ENCODE results near the gene VPS37C. TPM values are rescaled to one million over a fixed set of nuclear protein-coding genes. Genes with fewer than 3 reads are reported as not detected.
"Not testable (repeated sequence)": the region's sequence is repeated elsewhere in the genome, so short reads cannot be mapped to it uniquely, and the experiment has no call there.

The VPS37C gene
- 24.8 to 29.1 TPM (median 26.5 TPM) in 3 replicates for total RNA-seq

- no peaks in the 10 kb centered on the region for H3K27me3 Mint-ChIP-seq (ENCODE audit: low read depth)
- TF ChIP-seq CTCF (IDR thresholded peaks at IDR 0.05; ENCODE audit: unreplicated experiment) = peak; percentile 35
- DNase-seq (ENCODE audit: low spot score in 2 of 2, unreplicated experiment in 2 of 2) = peak; percentile 90 to 98
- H3K4me3 Mint-ChIP-seq = peak within 1 kb of the TSS; percentile 87
- peak within 1 kb of the TSS; percentile 92 for H3K27ac Mint-ChIP-seq
- H3K4me1 Mint-ChIP-seq = peaks cover 48% of the 10 kb centered on the region
- H3K36me3 Mint-ChIP-seq = peaks cover 8% of the 10 kb centered on the region
- peaks cover 5% of the 10 kb centered on the region for H3K9me3 Mint-ChIP-seq
Measured at GRCh38 chr11:61161190-61162091, at the start of gene VPS37C. Gene VPS37C (minus strand): TSS chr11:61161426. CDS start chr11:61138829, 22,597 bp downstream.

- H3K27me3 Mint-ChIP-seq (ENCODE audit: low read depth); H3K27ac Mint-ChIP-seq; H3K4me1 Mint-ChIP-seq; H3K4me3 Mint-ChIP-seq; H3K36me3 Mint-ChIP-seq; DNase-seq (ENCODE audit: low spot score in 2 of 2, unreplicated experiment in 2 of 2); H3K9me3 Mint-ChIP-seq: not testable (repeated sequence)
Measured at GRCh38 chr11:61210629-61211028, 49.4 kb upstream of the VPS37C start.

DNA sequence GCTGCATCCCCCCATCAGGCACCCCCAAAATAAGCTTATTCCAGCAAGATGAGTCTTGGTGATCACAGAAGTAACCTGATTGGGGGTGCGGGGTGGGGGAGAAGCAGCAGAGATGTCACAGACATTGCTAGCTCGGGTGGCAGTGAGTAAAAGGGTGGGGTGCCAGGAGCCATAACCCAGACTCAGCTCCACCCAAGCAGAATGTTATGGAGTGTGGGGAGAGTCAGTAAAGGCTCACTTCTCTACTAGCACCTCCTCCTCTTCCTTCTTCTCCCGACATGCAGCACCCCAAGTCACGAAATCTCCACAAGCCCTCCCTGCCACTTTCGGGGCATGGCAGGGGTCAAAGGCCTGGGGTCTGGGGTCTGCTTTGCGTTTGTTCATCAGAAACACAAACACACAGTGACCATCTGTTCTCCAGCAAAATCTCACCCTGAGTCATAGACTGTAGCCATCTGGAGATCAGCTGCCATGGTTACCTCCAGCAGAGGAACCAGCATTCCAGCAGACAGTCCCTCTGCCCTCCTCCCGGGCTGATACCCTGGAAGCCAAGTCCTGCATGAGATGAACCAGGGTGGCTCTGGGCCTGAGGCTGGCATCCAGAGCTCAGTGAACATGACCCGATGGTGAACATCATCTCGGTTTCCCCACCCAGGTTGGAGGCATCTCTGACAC lies 46.5 kb upstream of the VPS37C start:
- DNase-seq (ENCODE audit: low spot score in 2 of 2, unreplicated experiment in 2 of 2); H3K4me1 Mint-ChIP-seq; H3K9me3 Mint-ChIP-seq; H3K4me3 Mint-ChIP-seq; H3K27ac Mint-ChIP-seq; H3K36me3 Mint-ChIP-seq: not testable (repeated sequence)
- peaks cover 14% of the 10 kb centered on the region for H3K27me3 Mint-ChIP-seq (ENCODE audit: low read depth)

DNA sequence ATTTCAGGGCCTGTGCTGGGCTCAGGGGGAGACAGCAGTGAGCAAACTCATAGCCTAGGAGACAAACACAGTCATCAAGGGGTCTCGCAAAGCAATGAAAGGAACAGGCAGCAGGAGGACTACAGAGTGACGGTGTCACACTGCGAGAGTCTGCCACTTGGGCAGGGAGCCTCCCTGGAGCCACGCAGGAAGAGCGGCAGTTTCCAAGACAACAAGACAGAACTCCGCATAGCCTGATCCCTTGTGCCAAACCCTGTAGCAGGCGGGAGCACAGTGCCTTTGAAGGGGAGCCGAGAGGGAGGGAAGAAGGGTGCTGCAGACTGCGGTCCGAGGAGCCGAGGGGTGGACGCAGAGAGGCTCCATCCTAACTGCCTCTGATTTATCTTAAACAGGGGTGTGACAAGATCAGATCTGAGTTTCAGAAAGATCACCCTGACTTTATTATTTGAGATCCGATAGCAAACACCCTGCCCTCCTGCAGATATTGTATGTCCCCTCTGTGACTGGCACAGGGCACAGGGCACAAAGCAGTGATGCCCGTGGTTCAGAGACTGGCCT lies 43.4 kb upstream of the VPS37C start:
- not testable (repeated sequence) for H3K36me3 Mint-ChIP-seq; H3K9me3 Mint-ChIP-seq; H3K4me3 Mint-ChIP-seq; H3K4me1 Mint-ChIP-seq; H3K27ac Mint-ChIP-seq; DNase-seq (ENCODE audit: low spot score in 2 of 2, unreplicated experiment in 2 of 2)
- H3K27me3 Mint-ChIP-seq (ENCODE audit: low read depth) = peaks cover 30% of the 10 kb centered on the region

DNA sequence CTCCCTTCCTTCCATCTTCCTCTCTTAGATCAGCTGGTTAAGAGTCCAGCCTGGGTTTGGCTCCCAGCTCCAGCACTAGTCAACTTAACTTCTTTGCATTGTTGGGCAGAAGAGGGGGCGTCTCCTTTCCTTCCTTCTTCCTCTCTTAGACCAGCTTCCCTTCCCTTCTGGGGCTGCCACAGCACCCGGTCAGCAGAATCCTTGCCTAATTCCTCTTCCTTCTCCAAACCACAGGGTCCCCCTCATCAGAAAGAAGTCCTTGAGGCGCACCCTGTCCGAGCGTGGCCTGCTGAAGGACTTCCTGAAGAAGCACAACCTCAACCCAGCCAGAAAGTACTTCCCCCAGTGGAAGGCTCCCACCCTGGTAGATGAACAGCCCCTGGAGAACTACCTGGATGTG lies 42.6 kb upstream of the VPS37C start:
- H3K27me3 Mint-ChIP-seq (ENCODE audit: low read depth) = peaks cover 34% of the 10 kb centered on the region
- not testable (repeated sequence) for DNase-seq (ENCODE audit: low spot score in 2 of 2, unreplicated experiment in 2 of 2); H3K9me3 Mint-ChIP-seq; H3K4me1 Mint-ChIP-seq; H3K27ac Mint-ChIP-seq; H3K36me3 Mint-ChIP-seq; H3K4me3 Mint-ChIP-seq

DNA sequence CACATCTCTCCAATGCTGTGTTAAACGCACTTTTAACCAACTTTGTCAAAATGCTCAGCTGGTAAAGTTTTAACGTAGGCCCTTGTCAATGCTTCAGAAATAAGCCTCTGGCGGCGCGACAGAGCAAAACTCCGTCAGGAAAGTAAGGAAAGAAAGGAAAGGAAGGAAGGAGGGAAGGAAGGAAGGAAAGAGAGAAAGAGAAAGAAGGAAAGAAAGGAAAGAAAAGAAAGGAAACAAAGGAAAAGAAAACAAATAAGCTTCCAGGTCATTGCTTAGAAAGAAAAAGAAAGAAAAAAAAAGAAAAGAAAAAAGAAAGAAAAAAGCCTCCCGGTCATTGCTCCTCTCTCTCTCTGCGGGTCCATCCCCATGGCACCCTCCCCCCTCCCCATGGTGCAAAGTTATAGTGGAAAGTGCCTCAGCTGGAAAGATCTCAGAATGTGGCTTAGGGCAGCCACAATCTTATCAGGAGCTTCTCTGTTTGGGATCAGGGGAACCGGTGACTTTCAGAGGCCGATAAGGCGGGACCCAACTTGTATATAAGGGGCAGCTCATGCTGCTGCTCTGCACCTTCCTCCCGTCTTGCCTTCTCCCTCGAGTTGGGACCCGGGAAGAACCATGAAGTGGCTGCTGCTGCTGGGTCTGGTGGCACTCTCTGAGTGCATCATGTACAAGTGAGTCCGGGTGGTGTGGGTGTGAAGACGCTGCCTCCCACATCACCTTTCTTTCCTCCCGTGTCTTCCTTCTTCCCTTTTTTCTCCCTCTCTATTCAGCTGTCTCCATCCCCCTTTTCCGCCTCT lies 41.9 kb upstream of the VPS37C start, which contains the start of gene PGA3:
Gene PGA3 (plus strand): TSS at position 566 of the 797 bp plus-strand sequence. CDS start 50 bp downstream, at position 616.
- not testable (repeated sequence) for H3K4me1 Mint-ChIP-seq; H3K27ac Mint-ChIP-seq; DNase-seq (ENCODE audit: low spot score in 2 of 2, unreplicated experiment in 2 of 2); H3K4me3 Mint-ChIP-seq; H3K36me3 Mint-ChIP-seq; H3K9me3 Mint-ChIP-seq
- H3K27me3 Mint-ChIP-seq (ENCODE audit: low read depth) = peaks cover 37% of the 10 kb centered on the region

DNA sequence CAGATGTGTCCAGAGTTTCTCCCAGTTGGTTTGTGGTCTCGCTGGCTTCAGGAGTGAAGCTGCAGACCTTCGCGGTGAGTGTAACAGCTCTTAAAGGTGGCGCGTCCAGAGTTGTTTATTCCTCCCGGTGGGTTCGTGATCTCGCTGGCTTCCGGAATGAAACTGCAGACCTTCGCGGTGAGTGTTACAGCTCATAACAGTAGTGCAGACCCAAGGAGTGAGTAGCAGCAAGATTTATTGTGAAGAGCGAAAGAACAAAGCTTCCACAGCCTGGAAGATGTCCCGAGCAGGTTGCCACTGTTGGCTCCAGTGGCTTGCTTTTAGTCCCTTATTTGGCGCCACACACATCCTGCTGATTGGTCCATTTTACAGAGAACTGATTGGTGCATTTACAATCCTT lies 40.2 kb upstream of the VPS37C start:
- Mint-ChIP-seq H3K4me3 (no peak overlapping the region), H3K9me3 (peaks cover 3% of the 10 kb centered on the region), H3K27me3 (ENCODE audit: low read depth) (peaks cover 37% of the 10 kb centered on the region), H3K36me3 (no peaks in the 10 kb centered on the region), H3K4me1 (no peaks in the 10 kb centered on the region), H3K27ac (no peak overlapping the region)
- DNase-seq (ENCODE audit: low spot score in 2 of 2, unreplicated experiment in 2 of 2) = no peak
- no peak for TF ChIP-seq CTCF (IDR thresholded peaks at IDR 0.05; ENCODE audit: unreplicated experiment)

Data from mesothelial cell of epicardium (in vitro differentiated cells).